B cell (primary cell): ENCODE data around the gene MS4A18. TPM values are rescaled to one million over a fixed set of nuclear protein-coding genes. Genes with fewer than 3 reads are reported as not detected.

Source experiments
- ATAC-seq: fragments of 200-7000 bp; cut with Tn5 transposase; one replicate; pipeline ENCODE4 v1.10.0; 2021; ENCODE audit warnings: low read depth, mild to moderate bottlenecking, moderate number of reproducible peaks, moderate library complexity
- CTCF ChIA-PET: fragments of 350-600 bp; sonication (Branson Sonifier 250); formaldehyde crosslinking; loops from one replicate; lab custom pipeline; 2021; ENCODE audit warnings: antibody characterized with exemption, inconsistent platforms; lab: Charles Lee
- POLR2A ChIA-PET: fragments of 350-600 bp; sonication (Branson Sonifier 250); formaldehyde crosslinking; loops from one replicate; lab custom pipeline; 2021; ENCODE audit warnings: antibody characterized with exemption; lab: Charles Lee
- DNase-seq: peaks from one replicate; pipeline ENCODE4 v3.0.0; 2013
- H2AFZ ChIP-seq: 2 replicates; pipeline ENCODE4 v1.6.1; 2012; ENCODE audit warnings: mild to moderate bottlenecking, low read depth, low read length; ENCODE audit not compliant: insufficient read depth, poor library complexity, severe bottlenecking
- H3K27ac ChIP-seq, 2 donors: 1 replicate in 1 of 2; 2 replicates in 1 of 2; pipeline ENCODE4 v1.5.1; 2012 to 2013; ENCODE audit warnings: low read length in 2 of 2, mild to moderate bottlenecking in 2 of 2, moderate library complexity in 1 of 2
- H3K27me3 ChIP-seq, 4 experiments: fragments of 200-600 bp in 1 of 4; sonication (generic) in 1 of 4; replicated peaks in 1 of 4; 1 replicate in 2 of 4; 2 replicates in 2 of 4; pipeline versions ENCODE4 v1.6.1 to v1.7.0; 2013 to 2016; ENCODE audit warnings: low read length in 3 of 4, mild to moderate bottlenecking in 2 of 4, mixed read lengths in 1 of 4, moderate library complexity in 1 of 4; ENCODE audit not compliant: insufficient read depth in 4 of 4, control insufficient read depth in 3 of 4; ENCODE audit errors: control extremely low read depth in 1 of 4
- H3K36me3 ChIP-seq, 2 experiments: replicated peaks in 1 of 2; 1 replicate in 1 of 2; 2 replicates in 1 of 2; pipeline versions ENCODE4 v1.6.1 to v1.7.1; 2013; ENCODE audit warnings: low read length in 1 of 2; ENCODE audit not compliant: insufficient read depth in 2 of 2, control insufficient read depth in 1 of 2; ENCODE audit errors: control extremely low read depth in 1 of 2, extremely low read depth in 1 of 2
- H3K4me1 ChIP-seq, 2 donors: fragments of 200-600 bp in 1 of 2; sonication (generic) in 1 of 2; 1 replicate in 1 of 2; 2 replicates in 1 of 2; pipeline versions ENCODE4 v1.5.1 to v1.6.1; 2013 to 2017; ENCODE audit warnings: low read length in 2 of 2; ENCODE audit not compliant: control insufficient read depth in 2 of 2, insufficient read depth in 2 of 2
- H3K4me2 ChIP-seq: replicated peaks from 2 replicates; pipeline ENCODE3; 2012; ENCODE audit warnings: mild to moderate bottlenecking, low read depth, low read length; ENCODE audit not compliant: poor library complexity, severe bottlenecking
- H3K4me3 ChIP-seq, 5 experiments: fragments of 200-600 bp in 1 of 5; sonication (generic) in 1 of 5; 1 replicate in 3 of 5; 2 replicates in 2 of 5; pipeline versions ENCODE4 v1.5.1 to v1.7.0; 2011 to 2016; ENCODE audit warnings: low read length in 4 of 5, mild to moderate bottlenecking in 4 of 5, low read depth in 2 of 5, control low read depth in 1 of 5, moderate library complexity in 1 of 5; ENCODE audit not compliant: insufficient read depth in 1 of 5; ENCODE audit errors: control extremely low read depth in 1 of 5, extremely low read depth in 1 of 5
- H3K79me2 ChIP-seq: fragments of 200-600 bp; sonication (generic); one replicate; pipeline ENCODE4 v1.6.0; 2016; ENCODE audit warnings: low read length; ENCODE audit not compliant: control insufficient read depth, insufficient read depth
- H3K9ac ChIP-seq: fragments of 200-600 bp; sonication (generic); 2 replicates; pipeline ENCODE4 v1.6.1; 2017; ENCODE audit warnings: mild to moderate bottlenecking, low read length, moderate library complexity
- H3K9me3 ChIP-seq, 3 donors: one replicate each; pipeline versions ENCODE4 v1.6.1 to v1.7.1; 2013; ENCODE audit warnings: low read length in 2 of 3; ENCODE audit not compliant: control insufficient read depth in 2 of 3, insufficient read depth in 1 of 3; ENCODE audit errors: control extremely low read depth in 1 of 3
- H4K20me1 ChIP-seq: 2 replicates; pipeline ENCODE4 v1.6.0; 2012; ENCODE audit warnings: mild to moderate bottlenecking, low read length; ENCODE audit not compliant: insufficient read depth, control insufficient read depth, poor library complexity, severe bottlenecking
- H3K27ac Mint-ChIP-seq: one replicate; pipeline ENCODE4 v1.8.0; 2021; ENCODE audit warnings: mixed read lengths
- H3K27me3 Mint-ChIP-seq: one replicate; pipeline ENCODE4 v1.8.0; 2021; ENCODE audit warnings: mixed read lengths
- H3K4me1 Mint-ChIP-seq: one replicate; pipeline ENCODE4 v1.8.0; 2021; ENCODE audit warnings: mixed read lengths
- H3K4me3 Mint-ChIP-seq: one replicate; pipeline ENCODE4 v1.8.0; 2021; ENCODE audit warnings: mixed read lengths
- H3K9me3 Mint-ChIP-seq: one replicate; pipeline ENCODE4 v1.8.0; 2022; ENCODE audit warnings: mixed read lengths; ENCODE audit not compliant: insufficient read depth
- EZH2 ChIP-seq: IDR thresholded peaks from 2 replicates; pipeline ENCODE4 v1.6.1; 2012; ENCODE audit warnings: borderline replicate concordance, low read depth, mild to moderate bottlenecking, moderate library complexity, low read length; ENCODE audit not compliant: insufficient read depth, poor library complexity, severe bottlenecking
- WGBS: methylation state at CpG from one replicate; pipeline ENCODE4 v1.1.5; 2013; ENCODE audit warnings: missing lambda C conversion rate; ENCODE audit not compliant: insufficient coverage; 5-methylcytosine and 5-hydroxymethylcytosine counted together
- intact Hi-C: fragments of 100-400 bp; cut with micrococcal nuclease; formaldehyde crosslinking; loops from one replicate; pipeline ENCODE4 v1.10.0; 2022
- polyA plus RNA-seq: library from polyadenylated mRNA; depleted of rRNA; stranded (reverse); fragments of >200 nt; gene quantifications from 2 replicates; pipeline ENCODE4 v1.2.3, GENCODE V29; 2012
- total RNA-seq, 2 donors: library from RNA; stranded (reverse); fragments of 120-200 nt in 1 of 2; gene quantifications; 1 replicate in 1 of 2; 2 replicates in 1 of 2; pipeline versions ENCODE4 v1.2.3 to v1.2.4, GENCODE V29; 2013 to 2022
- TF ChIP-seq, protein P1 (sequence below): fragments of 200-600 bp; IDR thresholded peaks from one replicate; pipeline ENCODE4 v1.8.0; 2022; ENCODE audit warnings: antibody characterized with exemption, mild to moderate bottlenecking

The MS4A18 gene
- total and polyA plus RNA-seq, 2 donors (not counting 1 experiment from before 2014, with no cell fraction given): not detected

DNA sequence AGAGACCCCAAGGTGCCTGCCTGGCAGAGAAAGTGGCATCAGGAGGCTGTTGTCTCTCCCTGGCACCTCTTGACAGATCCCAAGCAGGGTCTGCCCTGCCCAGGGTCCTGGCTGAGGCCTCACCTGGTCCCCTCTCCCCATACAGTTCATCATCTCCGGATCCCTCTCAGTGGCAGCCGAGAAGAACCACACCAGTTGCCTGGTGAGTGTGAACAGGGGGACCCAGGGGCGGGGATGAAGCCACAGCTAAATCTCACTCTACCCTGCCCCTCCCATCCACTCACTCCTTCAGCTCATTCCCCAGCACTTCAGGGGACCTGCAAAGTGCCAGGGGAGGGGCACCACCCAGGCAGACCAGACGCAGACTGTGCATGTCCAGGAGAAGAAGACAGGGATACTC lies 46.6 kb downstream of the MS4A18 start:
- Histone ChIP-seq H4K20me1 (no peaks in the 10 kb centered on the region), H3K79me2 (no peaks in the 10 kb centered on the region), H3K27me3 (peaks cover 0 to 24% (median 1%) of the 10 kb centered on the region in 4 experiments), H3K4me3 (no peak overlapping the region), H3K4me2 (no peak overlapping the region), H3K36me3 (no peaks in the 10 kb centered on the region), H3K9me3 (peaks cover 0 to 10% (median 0%) of the 10 kb centered on the region in 3 donors), H3K27ac (no peak overlapping the region), H2AFZ (no peak overlapping the region), H3K9ac (no peak overlapping the region), H3K4me1 (peaks cover 3 to 11% of the 10 kb centered on the region in 2 donors)
- intact Hi-C loops: no loop called here
- ChIA-PET CTCF (interaction anchor here (1.1 kb wide), 1 partner anchor 8 kb away, joined by 3 read pairs; no protein-coding TSS in a partner anchor), POLR2A (no interaction called here)
- no peaks in the 10 kb centered on the region for H3K9me3 Mint-ChIP-seq
- H3K27me3 Mint-ChIP-seq: peaks cover 33% of the 10 kb centered on the region
- no peak overlapping the region for H3K4me3 Mint-ChIP-seq
- TF ChIP-seq EZH2: no peak
- TF ChIP-seq, protein P1, sequence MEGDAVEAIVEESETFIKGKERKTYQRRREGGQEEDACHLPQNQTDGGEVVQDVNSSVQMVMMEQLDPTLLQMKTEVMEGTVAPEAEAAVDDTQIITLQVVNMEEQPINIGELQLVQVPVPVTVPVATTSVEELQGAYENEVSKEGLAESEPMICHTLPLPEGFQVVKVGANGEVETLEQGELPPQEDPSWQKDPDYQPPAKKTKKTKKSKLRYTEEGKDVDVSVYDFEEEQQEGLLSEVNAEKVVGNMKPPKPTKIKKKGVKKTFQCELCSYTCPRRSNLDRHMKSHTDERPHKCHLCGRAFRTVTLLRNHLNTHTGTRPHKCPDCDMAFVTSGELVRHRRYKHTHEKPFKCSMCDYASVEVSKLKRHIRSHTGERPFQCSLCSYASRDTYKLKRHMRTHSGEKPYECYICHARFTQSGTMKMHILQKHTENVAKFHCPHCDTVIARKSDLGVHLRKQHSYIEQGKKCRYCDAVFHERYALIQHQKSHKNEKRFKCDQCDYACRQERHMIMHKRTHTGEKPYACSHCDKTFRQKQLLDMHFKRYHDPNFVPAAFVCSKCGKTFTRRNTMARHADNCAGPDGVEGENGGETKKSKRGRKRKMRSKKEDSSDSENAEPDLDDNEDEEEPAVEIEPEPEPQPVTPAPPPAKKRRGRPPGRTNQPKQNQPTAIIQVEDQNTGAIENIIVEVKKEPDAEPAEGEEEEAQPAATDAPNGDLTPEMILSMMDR: no peak
- DNase-seq (no peak), ATAC-seq (no peak)
- H3K27ac Mint-ChIP-seq: no peak overlapping the region
- H3K4me1 Mint-ChIP-seq: peaks cover 15% of the 10 kb centered on the region
- 100% methylated on average over 3 of the region's 4 CpGs for WGBS

DNA sequence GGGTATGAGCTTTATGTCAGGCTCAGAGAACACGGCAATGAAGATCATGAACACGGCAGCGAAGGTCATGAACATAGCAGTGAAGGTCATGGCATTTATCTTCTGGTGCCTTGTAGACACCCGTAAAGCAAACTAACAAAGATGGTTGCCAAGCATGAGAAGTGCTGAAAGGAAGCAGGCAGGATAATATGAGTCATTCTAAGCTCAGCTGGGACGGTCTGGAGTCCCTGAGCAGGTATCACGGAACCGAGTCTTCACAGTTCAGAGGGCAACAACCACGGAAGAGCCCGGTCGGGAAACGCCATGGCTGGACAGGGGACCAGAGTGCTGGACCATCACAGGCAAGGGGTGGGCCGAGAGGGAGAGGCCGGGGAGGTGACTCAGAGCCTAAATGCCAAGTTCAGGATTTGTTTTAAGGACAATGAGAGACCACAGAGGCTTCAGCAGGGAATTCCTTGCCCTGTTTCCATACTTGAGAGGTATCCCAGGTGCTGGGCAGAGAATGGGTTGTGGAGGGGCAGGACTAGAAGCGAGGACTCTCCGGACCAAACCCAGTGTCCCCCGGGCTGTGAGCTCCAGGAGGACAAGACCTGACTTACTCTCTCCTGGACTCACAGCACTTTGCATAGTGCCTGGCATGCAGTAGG lies 47.5 kb downstream of the MS4A18 start:
- no peak overlapping the region for H3K4me3 ChIP-seq
- H3K4me1 ChIP-seq: peaks cover 3 to 11% of the 10 kb centered on the region in 2 donors
- peaks cover 0 to 20% (median 1%) of the 10 kb centered on the region in 4 experiments for H3K27me3 ChIP-seq
- H2AFZ ChIP-seq: no peak overlapping the region
- no peaks in the 10 kb centered on the region for H4K20me1 ChIP-seq
- no peak overlapping the region for H3K27ac Mint-ChIP-seq
- CTCF ChIA-PET: interaction anchor here (9.5 kb wide), 1 partner anchor 8 kb away, joined by 102 read pairs; no protein-coding TSS in a partner anchor
- ATAC-seq (no peak), DNase-seq (no peak)
- no peaks in the 10 kb centered on the region for H3K36me3 ChIP-seq
- H3K9ac ChIP-seq: no peak overlapping the region
- H3K9me3 Mint-ChIP-seq: no peaks in the 10 kb centered on the region
- POLR2A ChIA-PET: no interaction called here
- intact Hi-C loops: no loop called here
- no peak overlapping the region for H3K4me2 ChIP-seq
- no peak overlapping the region for H3K4me3 Mint-ChIP-seq
- TF ChIP-seq EZH2: no peak
- TF ChIP-seq, protein P1: no peak
- H3K9me3 ChIP-seq: peaks cover 0 to 9% (median 0%) of the 10 kb centered on the region in 3 donors
- no peak overlapping the region for H3K27ac ChIP-seq
- 76% methylated on average over 16 of the region's 16 CpGs for WGBS
- H3K79me2 ChIP-seq: no peaks in the 10 kb centered on the region
- H3K4me1 Mint-ChIP-seq: peaks cover 15% of the 10 kb centered on the region
- peaks cover 30% of the 10 kb centered on the region for H3K27me3 Mint-ChIP-seq
